B cell (primary cell): ENCODE results near the gene SPEN. TPM values are rescaled to one million over a fixed set of nuclear protein-coding genes. Genes with fewer than 3 reads are reported as not detected.
A peak's percentile ranks its signal among the peaks of the same experiment; 100 is the strongest.

Experiments used
- ATAC-seq: fragments of 200-7000 bp; cut with Tn5 transposase; one replicate; pipeline ENCODE4 v1.10.0; 2021; ENCODE audit warnings: low read depth, mild to moderate bottlenecking, moderate number of reproducible peaks, moderate library complexity
- CTCF ChIA-PET: fragments of 350-600 bp; sonication (Branson Sonifier 250); formaldehyde crosslinking; loops from one replicate; lab custom pipeline; 2021; ENCODE audit warnings: antibody characterized with exemption, inconsistent platforms; lab: Charles Lee
- POLR2A ChIA-PET: fragments of 350-600 bp; sonication (Branson Sonifier 250); formaldehyde crosslinking; loops from one replicate; lab custom pipeline; 2021; ENCODE audit warnings: antibody characterized with exemption; lab: Charles Lee
- DNase-seq: peaks from one replicate; pipeline ENCODE4 v3.0.0; 2013
- H2AFZ ChIP-seq: 2 replicates; pipeline ENCODE4 v1.6.1; 2012; ENCODE audit warnings: mild to moderate bottlenecking, low read depth, low read length; ENCODE audit not compliant: insufficient read depth, poor library complexity, severe bottlenecking
- H3K27ac ChIP-seq, 2 donors: 1 replicate in 1 of 2; 2 replicates in 1 of 2; pipeline ENCODE4 v1.5.1; 2012 to 2013; ENCODE audit warnings: low read length in 2 of 2, mild to moderate bottlenecking in 2 of 2, moderate library complexity in 1 of 2
- H3K27me3 ChIP-seq, 4 experiments: fragments of 200-600 bp in 1 of 4; sonication (generic) in 1 of 4; replicated peaks in 1 of 4; 1 replicate in 2 of 4; 2 replicates in 2 of 4; pipeline versions ENCODE4 v1.6.1 to v1.7.0; 2013 to 2016; ENCODE audit warnings: low read length in 3 of 4, mild to moderate bottlenecking in 2 of 4, mixed read lengths in 1 of 4, moderate library complexity in 1 of 4; ENCODE audit not compliant: insufficient read depth in 4 of 4, control insufficient read depth in 3 of 4; ENCODE audit errors: control extremely low read depth in 1 of 4
- H3K36me3 ChIP-seq, 2 experiments: replicated peaks in 1 of 2; 1 replicate in 1 of 2; 2 replicates in 1 of 2; pipeline versions ENCODE4 v1.6.1 to v1.7.1; 2013; ENCODE audit warnings: low read length in 1 of 2; ENCODE audit not compliant: insufficient read depth in 2 of 2, control insufficient read depth in 1 of 2; ENCODE audit errors: control extremely low read depth in 1 of 2, extremely low read depth in 1 of 2
- H3K4me1 ChIP-seq, 2 donors: fragments of 200-600 bp in 1 of 2; sonication (generic) in 1 of 2; 1 replicate in 1 of 2; 2 replicates in 1 of 2; pipeline versions ENCODE4 v1.5.1 to v1.6.1; 2013 to 2017; ENCODE audit warnings: low read length in 2 of 2; ENCODE audit not compliant: control insufficient read depth in 2 of 2, insufficient read depth in 2 of 2
- H3K4me2 ChIP-seq: replicated peaks from 2 replicates; pipeline ENCODE3; 2012; ENCODE audit warnings: mild to moderate bottlenecking, low read depth, low read length; ENCODE audit not compliant: poor library complexity, severe bottlenecking
- H3K4me3 ChIP-seq, 5 experiments: fragments of 200-600 bp in 1 of 5; sonication (generic) in 1 of 5; 1 replicate in 3 of 5; 2 replicates in 2 of 5; pipeline versions ENCODE4 v1.5.1 to v1.7.0; 2011 to 2016; ENCODE audit warnings: low read length in 4 of 5, mild to moderate bottlenecking in 4 of 5, low read depth in 2 of 5, control low read depth in 1 of 5, moderate library complexity in 1 of 5; ENCODE audit not compliant: insufficient read depth in 1 of 5; ENCODE audit errors: control extremely low read depth in 1 of 5, extremely low read depth in 1 of 5
- H3K79me2 ChIP-seq: fragments of 200-600 bp; sonication (generic); one replicate; pipeline ENCODE4 v1.6.0; 2016; ENCODE audit warnings: low read length; ENCODE audit not compliant: control insufficient read depth, insufficient read depth
- H3K9ac ChIP-seq: fragments of 200-600 bp; sonication (generic); 2 replicates; pipeline ENCODE4 v1.6.1; 2017; ENCODE audit warnings: mild to moderate bottlenecking, low read length, moderate library complexity
- H3K9me3 ChIP-seq, 3 donors: one replicate each; pipeline versions ENCODE4 v1.6.1 to v1.7.1; 2013; ENCODE audit warnings: low read length in 2 of 3; ENCODE audit not compliant: control insufficient read depth in 2 of 3, insufficient read depth in 1 of 3; ENCODE audit errors: control extremely low read depth in 1 of 3
- H4K20me1 ChIP-seq: 2 replicates; pipeline ENCODE4 v1.6.0; 2012; ENCODE audit warnings: mild to moderate bottlenecking, low read length; ENCODE audit not compliant: insufficient read depth, control insufficient read depth, poor library complexity, severe bottlenecking
- H3K27ac Mint-ChIP-seq: one replicate; pipeline ENCODE4 v1.8.0; 2021; ENCODE audit warnings: mixed read lengths
- H3K27me3 Mint-ChIP-seq: one replicate; pipeline ENCODE4 v1.8.0; 2021; ENCODE audit warnings: mixed read lengths
- H3K4me1 Mint-ChIP-seq: one replicate; pipeline ENCODE4 v1.8.0; 2021; ENCODE audit warnings: mixed read lengths
- H3K4me3 Mint-ChIP-seq: one replicate; pipeline ENCODE4 v1.8.0; 2021; ENCODE audit warnings: mixed read lengths
- H3K9me3 Mint-ChIP-seq: one replicate; pipeline ENCODE4 v1.8.0; 2022; ENCODE audit warnings: mixed read lengths; ENCODE audit not compliant: insufficient read depth
- EZH2 ChIP-seq: IDR thresholded peaks from 2 replicates; pipeline ENCODE4 v1.6.1; 2012; ENCODE audit warnings: borderline replicate concordance, low read depth, mild to moderate bottlenecking, moderate library complexity, low read length; ENCODE audit not compliant: insufficient read depth, poor library complexity, severe bottlenecking
- WGBS: methylation state at CpG from one replicate; pipeline ENCODE4 v1.1.5; 2013; ENCODE audit warnings: missing lambda C conversion rate; ENCODE audit not compliant: insufficient coverage; 5-methylcytosine and 5-hydroxymethylcytosine counted together
- intact Hi-C: fragments of 100-400 bp; cut with micrococcal nuclease; formaldehyde crosslinking; loops from one replicate; pipeline ENCODE4 v1.10.0; 2022
- polyA plus RNA-seq: library from polyadenylated mRNA; depleted of rRNA; stranded (reverse); fragments of >200 nt; gene quantifications from 2 replicates; pipeline ENCODE4 v1.2.3, GENCODE V29; 2012
- total RNA-seq, 2 donors: library from RNA; stranded (reverse); fragments of 120-200 nt in 1 of 2; gene quantifications; 1 replicate in 1 of 2; 2 replicates in 1 of 2; pipeline versions ENCODE4 v1.2.3 to v1.2.4, GENCODE V29; 2013 to 2022
- TF ChIP-seq, protein P1 (sequence below): fragments of 200-600 bp; IDR thresholded peaks from one replicate; pipeline ENCODE4 v1.8.0; 2022; ENCODE audit warnings: antibody characterized with exemption, mild to moderate bottlenecking

Gene SPEN
- total and polyA plus RNA-seq, 2 donors (not counting 1 experiment from before 2014, with no cell fraction given) = 29.1 to 126 TPM

- no peak overlapping the region for H3K4me3 Mint-ChIP-seq
- Histone ChIP-seq H3K4me2 (no peak overlapping the region), H3K4me3 (no peak overlapping the region), H3K79me2 (peaks cover 22% of the 10 kb centered on the region), H3K9me3 (no peaks in the 10 kb centered on the region), H3K4me1 (peaks cover 0 to 16% of the 10 kb centered on the region in 2 donors), H3K36me3 (peaks cover 0 to 94% of the 10 kb centered on the region in 2 experiments), H3K9ac (no peak overlapping the region), H2AFZ (no peak overlapping the region), H3K27me3 (no peaks in the 10 kb centered on the region), H4K20me1 (peaks cover 13% of the 10 kb centered on the region), H3K27ac (no peak overlapping the region)
- ATAC-seq (no peak), DNase-seq (peak; percentile 9)
- TF ChIP-seq, protein P1, sequence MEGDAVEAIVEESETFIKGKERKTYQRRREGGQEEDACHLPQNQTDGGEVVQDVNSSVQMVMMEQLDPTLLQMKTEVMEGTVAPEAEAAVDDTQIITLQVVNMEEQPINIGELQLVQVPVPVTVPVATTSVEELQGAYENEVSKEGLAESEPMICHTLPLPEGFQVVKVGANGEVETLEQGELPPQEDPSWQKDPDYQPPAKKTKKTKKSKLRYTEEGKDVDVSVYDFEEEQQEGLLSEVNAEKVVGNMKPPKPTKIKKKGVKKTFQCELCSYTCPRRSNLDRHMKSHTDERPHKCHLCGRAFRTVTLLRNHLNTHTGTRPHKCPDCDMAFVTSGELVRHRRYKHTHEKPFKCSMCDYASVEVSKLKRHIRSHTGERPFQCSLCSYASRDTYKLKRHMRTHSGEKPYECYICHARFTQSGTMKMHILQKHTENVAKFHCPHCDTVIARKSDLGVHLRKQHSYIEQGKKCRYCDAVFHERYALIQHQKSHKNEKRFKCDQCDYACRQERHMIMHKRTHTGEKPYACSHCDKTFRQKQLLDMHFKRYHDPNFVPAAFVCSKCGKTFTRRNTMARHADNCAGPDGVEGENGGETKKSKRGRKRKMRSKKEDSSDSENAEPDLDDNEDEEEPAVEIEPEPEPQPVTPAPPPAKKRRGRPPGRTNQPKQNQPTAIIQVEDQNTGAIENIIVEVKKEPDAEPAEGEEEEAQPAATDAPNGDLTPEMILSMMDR = no peak
- TF ChIP-seq EZH2 = no peak
- no peaks in the 10 kb centered on the region for H3K9me3 Mint-ChIP-seq
- CTCF ChIA-PET = no interaction called here
- intact Hi-C loops = no loop called here
- no peak overlapping the region for H3K27ac Mint-ChIP-seq
- H3K27me3 Mint-ChIP-seq = no peaks in the 10 kb centered on the region
- POLR2A ChIA-PET = no interaction called here
- 89% methylated on average over 17 of the region's 18 CpGs for WGBS
- H3K4me1 Mint-ChIP-seq = peaks cover 10% of the 10 kb centered on the region
These were observed 95.3 kb downstream of the SPEN start for GRCh38 chr1:15942661-15943327.

DNA sequence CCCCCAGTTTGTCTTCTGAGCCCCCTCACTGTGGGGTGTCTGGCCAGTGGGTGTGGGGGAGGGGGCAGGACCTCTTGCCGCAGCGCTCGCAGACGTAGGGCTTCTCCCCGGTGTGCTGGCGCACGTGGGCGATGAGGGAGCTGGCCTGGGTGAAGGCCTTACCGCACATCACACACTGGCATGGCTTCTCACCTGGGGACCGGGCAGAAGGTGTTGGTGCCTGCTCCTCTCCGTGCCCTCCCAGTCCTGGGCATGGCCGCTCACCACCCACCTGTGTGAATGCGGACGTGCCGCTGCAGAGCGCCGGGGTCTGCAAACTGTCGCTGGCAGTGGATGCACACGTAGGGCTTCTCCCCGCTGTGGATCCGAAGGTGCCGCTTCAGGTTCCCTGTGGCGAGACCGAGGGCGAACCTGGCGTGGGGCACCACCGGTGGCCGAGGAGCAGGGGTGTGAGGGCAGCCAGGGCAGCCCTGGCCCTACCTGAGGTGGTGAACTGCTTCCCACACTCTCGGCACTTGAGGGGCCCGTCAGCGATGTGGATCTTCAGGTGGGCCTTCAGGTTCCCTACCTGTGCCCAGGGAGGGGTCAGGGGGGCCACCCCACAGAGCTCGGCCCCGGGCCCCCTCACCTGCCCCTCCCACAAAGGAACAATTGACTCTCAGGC, 96.0 kb downstream of the SPEN start:
- Mint-ChIP-seq H3K9me3 (no peaks in the 10 kb centered on the region), H3K4me3 (no peak overlapping the region), H3K4me1 (peaks cover 16% of the 10 kb centered on the region), H3K27ac (no peak overlapping the region), H3K27me3 (no peaks in the 10 kb centered on the region)
- Histone ChIP-seq H3K9me3 (no peaks in the 10 kb centered on the region), H3K4me3 (no peak overlapping the region), H3K79me2 (peaks cover 23% of the 10 kb centered on the region), H3K4me1 (peaks cover under 1 to 22% of the 10 kb centered on the region in 2 donors), H4K20me1 (peaks cover 13% of the 10 kb centered on the region), H3K4me2 (no peak overlapping the region), H3K27ac (no peak overlapping the region), H3K27me3 (no peaks in the 10 kb centered on the region), H3K9ac (no peak overlapping the region), H2AFZ (no peak overlapping the region), H3K36me3 (peaks cover 0 to 93% of the 10 kb centered on the region in 2 experiments)
- peak; percentile 11 for DNase-seq
- no peak for ATAC-seq
- ChIA-PET CTCF (no interaction called here), POLR2A (no interaction called here)
- WGBS = 97% methylated on average over 28 of the region's 33 CpGs
- intact Hi-C loops = no loop called here
- TF ChIP-seq EZH2 = no peak
- TF ChIP-seq, protein P1 = no peak
